ENCODE results near the gene PAX1.

DNA sequence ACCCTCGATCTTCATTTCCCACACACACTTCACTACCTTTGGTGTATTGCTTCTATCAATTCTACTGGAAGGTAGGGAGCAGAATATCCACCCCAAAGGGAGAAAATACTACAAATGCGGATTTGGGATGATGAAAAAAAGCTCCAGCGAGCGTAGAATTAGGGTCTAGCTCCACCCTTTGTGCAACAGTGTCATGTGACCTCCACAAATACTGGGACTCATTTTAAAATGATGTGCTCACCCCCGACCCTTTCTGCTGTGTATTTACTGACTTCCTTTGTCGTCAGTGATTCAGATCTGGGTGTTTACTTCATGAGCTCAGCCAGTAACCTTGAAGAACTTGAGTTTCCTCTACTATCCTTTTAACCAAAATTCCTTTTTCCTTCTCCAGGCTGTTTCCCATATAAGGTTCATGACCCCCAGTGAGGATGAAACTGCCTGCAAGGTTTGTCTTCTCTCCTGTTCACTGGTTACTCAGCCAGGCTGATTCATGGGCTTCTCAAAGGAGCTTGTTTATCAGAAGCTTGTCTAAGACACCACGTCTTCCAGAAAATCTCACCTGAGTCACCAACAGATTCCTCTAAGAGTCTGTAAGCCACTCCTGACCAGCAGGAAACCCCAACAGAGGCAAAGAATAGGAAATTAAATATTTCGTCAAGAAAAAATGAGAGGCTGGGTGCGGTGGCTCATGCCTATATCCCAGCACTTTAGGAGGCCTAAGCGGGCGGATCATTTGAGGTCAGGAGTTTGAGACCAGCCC lies 39.6 kb upstream of the PAX1 start:
- TF ChIP-seq ELF1 (IDR thresholded peaks at IDR 0.05) = no peak
- TF ChIP-seq, protein P1, sequence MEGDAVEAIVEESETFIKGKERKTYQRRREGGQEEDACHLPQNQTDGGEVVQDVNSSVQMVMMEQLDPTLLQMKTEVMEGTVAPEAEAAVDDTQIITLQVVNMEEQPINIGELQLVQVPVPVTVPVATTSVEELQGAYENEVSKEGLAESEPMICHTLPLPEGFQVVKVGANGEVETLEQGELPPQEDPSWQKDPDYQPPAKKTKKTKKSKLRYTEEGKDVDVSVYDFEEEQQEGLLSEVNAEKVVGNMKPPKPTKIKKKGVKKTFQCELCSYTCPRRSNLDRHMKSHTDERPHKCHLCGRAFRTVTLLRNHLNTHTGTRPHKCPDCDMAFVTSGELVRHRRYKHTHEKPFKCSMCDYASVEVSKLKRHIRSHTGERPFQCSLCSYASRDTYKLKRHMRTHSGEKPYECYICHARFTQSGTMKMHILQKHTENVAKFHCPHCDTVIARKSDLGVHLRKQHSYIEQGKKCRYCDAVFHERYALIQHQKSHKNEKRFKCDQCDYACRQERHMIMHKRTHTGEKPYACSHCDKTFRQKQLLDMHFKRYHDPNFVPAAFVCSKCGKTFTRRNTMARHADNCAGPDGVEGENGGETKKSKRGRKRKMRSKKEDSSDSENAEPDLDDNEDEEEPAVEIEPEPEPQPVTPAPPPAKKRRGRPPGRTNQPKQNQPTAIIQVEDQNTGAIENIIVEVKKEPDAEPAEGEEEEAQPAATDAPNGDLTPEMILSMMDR (IDR thresholded peaks at IDR 0.05) = no peak
- TF ChIP-seq YY1 (IDR thresholded peaks at IDR 0.05; ENCODE audit: low read depth) = no peak

All from SK-N-SH (cell line).